Stimulated activated naive CD4-positive, alpha-beta T cell treated with Interleukin-2 at 50 U/mL for 16 hours (primary cell): ENCODE measurements around the gene DCBLD2.

Experiments
- DNase-seq: peaks from one replicate; lab custom pipeline; 2025; lab: John Stamatoyannopoulos, UW

Gene DCBLD2

DNA sequence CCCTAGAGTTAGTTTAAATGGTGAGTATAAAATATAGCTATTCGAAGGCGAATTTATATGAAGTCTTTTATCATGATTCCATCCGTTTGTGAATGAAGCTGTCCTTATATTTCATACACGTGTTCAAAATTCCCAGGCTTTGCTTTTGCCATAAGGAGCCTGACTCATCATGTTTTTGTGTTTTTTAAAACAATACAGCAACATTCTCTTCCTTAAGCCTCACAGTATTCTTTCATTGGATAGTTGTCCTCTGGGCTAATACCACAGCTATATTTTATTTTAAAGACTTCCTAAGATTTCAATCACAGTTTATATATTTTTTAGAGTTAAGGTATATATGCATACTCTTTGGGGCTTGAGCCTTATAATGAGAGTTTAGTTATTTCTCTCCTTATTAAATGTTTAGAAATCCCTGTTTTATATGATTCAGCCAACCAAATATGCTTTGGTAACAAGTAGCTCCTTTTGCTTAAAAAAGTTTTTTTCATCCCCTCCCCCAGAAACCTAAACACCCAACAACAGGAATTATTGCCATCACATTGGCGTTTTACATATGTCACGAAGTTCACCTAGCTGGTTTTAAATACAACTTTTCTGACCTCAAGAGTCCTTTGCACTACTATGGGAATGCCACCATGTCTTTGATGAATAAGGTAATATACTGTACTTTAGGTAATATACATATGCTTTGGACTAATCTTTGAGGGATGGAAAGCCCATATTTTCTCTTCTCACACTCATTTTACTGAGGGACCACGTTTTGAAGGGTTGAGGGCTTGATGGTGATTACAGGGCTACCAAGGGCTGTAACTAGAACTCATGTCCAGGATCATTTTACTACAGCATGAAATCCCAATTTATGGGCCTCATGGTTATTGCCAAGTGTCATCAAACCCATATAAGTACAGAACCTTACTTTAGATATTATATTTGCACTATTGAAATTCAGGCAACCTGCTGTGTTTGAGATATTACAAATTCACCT lies 109.9 kb downstream of the DCBLD2 start:
- DNase-seq, result no peak

DNA sequence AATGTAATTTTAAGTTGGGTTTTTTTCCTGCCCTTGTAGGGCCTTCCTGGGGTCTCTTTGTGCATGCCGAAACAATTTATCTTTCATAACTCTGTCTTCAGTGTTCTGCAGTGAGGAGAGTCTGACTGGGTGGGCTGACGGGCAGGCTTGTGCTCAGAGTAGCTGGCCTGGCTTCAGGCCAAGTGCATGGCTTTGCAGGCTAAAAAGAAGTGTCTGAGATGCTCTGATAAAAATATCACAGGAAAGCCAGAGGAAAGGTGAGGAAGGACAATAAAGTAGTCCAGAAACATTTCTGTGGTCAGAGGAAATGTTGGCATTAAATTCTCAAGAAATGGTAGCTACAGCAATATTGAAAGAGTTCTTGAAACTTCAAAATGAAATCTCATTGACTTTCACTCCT lies 112.8 kb downstream of the DCBLD2 start:
- DNase-seq, result no peak

DNA sequence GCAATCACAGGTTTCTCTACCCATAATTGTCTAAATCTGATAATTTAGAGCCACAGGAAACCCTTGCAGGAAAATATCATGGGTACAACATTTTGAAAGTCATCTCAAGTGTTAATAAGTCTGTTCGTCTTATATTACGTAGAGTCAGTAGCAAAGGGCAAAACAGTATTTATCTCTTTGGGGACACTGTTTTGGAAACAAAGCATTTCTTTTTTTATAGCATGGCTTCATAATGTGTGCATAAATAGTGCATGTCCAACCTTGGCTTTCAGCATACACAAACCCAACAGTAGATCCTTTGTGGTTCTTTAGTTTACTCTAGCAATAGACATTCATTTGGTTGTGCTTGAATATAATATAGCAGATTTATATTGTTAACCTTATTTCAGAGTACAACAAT lies 114.3 kb downstream of the DCBLD2 start:
- no peak for DNase-seq

DNA sequence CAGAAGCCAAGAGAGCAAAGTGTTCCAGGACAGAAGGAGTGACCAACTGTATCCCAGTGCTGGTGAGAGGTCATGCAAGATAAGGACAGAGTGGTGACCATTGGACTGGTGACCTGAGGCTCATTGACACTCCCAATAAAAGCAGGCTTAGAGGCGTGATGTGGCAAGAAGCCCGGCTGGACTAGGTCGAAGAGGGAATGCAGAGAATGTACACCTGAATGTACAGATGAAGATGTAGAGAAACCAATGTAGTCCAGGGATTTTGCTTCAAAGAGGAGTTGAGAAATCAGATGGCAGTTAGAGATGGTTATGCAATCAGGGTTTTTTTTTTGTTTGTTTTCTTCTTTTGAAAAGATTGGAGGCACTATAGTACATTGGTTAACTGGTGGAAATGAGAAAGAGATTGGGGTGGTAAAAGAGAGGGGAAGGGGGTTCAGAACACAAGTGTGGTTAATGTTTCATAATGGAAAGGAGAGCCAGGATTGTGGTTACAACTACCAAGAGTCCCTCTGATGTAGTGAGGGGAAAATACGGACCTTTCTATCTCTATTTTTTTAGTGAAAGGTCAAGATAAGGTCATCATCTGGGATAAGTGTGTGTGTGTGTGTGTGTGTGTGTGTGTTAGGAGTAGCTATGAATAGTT lies 115.0 kb downstream of the DCBLD2 start:
- no peak for DNase-seq

DNA sequence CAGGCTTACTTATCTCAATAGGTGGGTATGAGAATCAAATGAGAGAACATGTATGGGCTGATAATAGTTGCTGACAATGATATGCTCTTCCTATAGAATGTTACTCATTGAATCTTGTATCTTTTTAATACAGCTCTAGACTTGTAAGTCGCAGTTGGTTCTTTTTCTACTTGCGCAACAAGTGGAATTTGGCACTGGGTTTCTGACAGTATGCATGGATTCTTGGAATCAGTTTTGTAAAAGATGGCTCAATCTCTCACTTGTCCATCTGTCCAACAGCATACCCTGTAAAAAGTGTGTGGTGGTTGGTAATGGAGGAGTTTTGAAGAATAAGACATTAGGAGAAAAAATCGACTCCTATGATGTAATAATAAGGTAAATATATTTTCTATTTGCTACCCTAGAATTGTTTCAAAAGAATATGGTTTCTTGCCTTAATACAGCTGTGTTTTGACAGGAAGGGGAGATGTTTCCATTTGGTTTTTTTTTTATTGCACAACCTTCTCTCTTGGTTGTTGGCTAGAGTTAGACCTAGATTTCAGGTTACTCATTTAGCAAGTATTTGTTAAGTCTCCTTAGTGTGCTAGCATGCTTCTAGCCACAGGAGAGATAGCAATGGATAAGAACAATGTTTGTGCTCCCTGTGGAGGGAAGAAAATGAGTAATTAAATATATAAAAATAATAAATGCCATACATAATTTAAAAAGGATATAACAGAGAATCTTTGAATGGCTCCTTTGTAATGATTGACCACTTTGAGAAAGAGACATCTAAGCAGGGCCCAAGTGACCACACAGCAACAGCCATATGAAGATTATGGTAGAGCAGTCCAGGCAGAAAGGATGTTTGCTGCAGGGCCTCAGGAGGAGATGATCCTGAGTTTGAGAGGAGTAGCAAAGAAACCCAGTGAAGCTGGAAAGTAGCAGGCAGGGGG lies 116.6 kb downstream of the DCBLD2 start:
- DNase-seq, result no peak

DNA sequence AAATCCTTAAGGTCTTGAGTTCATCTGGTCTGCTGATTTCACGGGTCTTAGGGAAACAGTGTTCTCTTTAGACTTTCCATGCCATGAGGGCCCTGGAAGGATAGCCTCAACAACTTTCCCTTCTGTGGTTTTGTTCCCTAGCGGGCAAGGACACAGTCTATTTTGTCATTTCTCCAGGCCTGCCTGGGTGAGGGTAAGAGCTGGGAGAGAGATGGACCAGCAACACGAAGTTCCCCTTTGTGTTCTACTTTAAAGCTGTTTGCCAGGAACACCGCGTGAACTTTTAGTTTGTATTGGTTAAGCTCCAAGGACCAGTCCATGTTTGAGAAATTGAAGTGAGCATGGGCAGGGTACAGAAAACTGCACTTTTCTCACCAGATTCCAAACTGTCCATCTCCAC lies 117.5 kb downstream of the DCBLD2 start:
- no peak for DNase-seq

DNA sequence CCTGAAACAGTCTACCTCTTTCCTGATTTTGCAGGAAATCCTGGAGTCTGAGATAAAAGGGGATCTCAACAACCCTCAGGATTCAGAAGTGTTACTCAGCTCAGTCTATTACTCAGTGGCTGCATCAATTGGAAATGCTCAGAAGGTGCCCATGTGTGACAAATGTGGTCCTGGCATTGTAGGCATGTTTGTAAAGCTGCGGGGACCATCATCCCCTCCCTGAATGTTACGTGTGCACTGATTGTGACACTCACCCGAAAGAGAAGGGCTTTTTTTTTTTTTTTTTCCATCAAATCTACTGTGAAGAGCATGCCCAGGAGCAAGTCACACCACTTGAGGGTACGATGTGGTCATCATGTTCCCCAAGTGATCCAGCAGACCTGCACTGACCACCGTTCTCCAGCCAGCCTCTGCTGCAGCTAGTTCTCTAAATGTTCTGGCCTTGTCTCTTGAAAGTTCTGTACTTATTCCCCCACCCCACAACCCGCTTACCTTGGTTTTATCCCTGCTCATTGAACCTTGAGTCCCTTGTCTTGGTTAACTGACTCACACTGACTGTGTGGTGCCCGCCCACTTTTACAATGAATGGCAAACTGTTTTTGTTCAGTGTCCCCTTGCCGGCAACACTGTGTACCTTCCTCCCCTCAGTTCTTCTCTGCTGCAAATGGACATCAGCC lies 118.5 kb downstream of the DCBLD2 start:
- DNase-seq, result no peak

DNA sequence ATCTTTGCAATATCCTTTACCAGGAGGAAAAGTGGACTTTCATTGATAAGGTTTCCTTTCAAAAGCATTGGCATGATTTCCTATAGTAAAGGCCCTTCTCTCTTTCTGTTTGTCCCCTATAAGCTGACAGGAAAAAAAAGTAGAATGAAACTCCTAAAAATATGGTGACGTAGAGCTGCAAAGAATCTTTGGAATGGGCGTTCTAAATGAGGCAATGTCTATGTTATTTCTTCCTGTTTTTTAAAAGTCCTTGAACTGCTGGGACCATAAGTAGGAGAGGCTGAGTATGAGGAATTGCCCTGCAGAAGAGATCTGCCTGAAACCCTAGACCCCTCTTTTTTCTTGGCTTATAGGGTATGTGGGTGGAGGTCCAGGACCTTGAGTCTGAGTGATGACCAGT lies 121.2 kb downstream of the DCBLD2 start:
- DNase-seq, result no peak

DNA sequence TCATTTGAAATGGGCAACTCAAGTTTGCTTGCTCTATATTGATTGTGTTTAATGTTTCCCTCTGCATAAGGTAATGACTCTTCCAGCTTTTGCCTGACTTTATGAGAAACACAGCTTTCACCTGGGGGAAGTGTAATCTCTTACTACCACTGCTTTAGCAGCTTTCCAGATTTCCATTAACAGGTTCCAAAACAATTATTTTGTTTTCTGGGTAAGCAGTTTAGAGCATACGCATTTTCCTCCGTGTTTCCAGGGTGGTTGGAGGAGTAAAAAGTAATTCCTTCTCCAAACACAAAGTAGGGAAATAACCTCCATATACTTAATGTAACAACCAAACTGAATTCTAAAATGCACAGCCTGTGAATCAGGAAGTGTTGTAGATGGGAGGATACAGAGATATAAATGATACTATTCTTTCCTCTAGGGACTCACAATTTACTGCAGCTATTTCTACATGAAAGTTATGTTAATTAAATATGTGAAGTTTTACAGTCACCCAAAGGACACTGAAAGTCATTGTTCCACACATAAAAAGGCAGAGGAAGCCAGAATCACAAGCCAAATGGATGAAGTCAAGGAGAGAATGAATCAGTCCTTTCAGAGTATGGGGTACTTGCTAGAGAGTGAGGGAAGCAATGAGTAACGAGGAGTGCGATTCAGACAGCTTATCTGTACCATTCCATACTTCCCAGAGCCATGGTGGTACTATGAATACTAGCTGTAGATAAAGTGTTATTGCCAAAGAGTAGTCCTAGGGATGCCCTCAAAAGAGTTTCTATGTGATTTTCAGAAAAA lies 121.8 kb downstream of the DCBLD2 start:
- DNase-seq, result no peak

DNA sequence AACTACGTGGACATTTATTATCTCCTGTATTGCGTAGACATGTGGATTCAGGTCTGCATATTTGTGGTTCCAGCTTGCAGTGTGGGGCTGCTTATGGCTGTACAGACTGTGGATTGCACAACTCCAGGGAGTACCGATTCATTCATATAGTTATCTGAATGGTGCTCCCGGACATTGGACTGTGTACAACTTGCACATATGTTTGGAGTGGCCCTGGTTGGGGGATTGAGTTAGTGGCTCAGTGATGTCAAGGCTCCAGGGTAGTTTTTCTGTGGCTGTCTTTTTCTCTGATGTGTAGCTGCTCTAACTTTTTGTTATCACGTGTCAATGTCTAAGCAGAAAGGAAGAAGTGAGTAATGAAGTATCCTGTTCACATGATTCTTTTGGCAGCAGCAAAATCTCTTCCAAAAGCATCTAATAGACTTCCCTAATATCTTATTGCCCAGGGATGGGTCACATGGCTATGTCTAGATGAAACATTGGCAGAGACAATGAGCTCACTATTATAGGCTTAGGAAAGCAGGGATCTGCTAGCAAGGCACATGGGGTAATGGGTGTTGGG lies 122.6 kb downstream of the DCBLD2 start:
- DNase-seq, result no peak

DNA sequence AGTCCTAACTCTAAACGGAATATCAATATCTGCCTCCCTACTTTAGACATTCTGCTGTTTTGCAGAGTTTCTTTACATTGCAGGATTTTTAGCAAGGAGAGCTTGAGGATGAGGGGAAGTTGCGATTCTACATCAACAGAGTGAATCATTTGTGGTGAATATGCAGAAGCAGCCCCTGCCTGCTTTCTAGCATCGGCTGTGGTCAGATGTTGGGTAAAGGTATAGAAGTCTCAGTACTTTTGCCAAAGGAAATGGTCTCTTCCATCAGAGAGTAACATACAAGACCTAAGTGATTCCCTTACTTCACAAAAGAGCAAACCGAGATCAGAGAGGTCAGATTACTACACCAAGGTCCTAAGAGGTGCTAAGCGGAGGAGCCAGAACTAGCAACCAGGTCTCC lies 123.1 kb downstream of the DCBLD2 start:
- DNase-seq, result no peak

DNA sequence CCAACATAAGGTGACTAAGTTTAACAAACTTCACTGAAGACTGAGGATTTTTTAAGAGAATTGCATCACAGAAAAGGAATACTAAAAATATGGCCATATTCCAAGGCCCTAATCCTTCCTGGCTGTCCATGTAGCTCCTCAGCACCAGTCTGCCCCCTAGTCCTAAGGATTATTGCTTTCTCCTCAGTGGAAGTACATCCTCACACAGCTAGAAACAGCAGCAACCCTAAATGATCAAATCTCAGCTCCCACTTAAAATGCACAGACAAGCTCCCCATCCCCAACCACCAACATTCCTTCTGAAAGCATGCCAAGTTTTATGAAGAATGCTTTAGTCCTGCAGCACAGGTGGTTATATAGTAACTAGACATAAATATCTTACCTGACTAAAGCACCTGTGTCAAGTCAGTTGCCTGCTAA lies 123.7 kb downstream of the DCBLD2 start:
- DNase-seq, result no peak

DNA sequence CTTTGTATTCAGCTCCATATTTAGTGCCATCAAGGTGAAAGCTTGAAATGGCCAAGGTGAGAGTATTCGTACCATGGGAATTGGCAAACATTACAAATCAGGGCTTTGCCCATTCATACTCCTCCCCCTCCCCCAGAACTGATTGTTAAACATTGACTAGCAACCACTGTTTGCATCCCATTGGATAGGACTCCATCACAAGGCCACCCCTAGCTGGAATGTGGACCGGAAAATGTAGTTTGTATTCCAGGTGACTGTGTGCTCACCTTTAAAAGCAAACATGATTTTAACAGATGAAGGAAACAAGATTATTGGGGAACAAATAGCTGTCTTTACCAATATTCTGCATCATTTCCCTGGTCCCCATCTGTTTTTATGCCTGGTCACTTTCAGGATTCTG lies 124.2 kb downstream of the DCBLD2 start:
- no peak for DNase-seq

DNA sequence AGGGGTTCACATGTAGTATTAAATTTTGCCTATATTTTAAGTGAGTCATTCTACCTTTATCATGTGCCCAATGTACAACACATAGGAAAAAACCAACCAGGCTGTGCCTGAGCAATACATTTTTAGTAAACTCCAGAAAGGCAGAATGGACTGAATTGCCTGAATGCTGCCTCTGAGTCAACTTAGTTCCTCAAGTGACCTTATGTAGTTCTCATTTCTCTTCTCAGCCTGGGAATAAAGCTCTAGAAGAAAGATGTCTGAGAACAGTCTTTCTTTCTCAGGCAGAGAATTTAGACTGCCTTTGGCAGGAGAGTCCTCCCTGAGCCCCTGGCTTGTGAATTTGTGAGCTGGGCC lies 125.4 kb downstream of the DCBLD2 start:
- no peak for DNase-seq

DNA sequence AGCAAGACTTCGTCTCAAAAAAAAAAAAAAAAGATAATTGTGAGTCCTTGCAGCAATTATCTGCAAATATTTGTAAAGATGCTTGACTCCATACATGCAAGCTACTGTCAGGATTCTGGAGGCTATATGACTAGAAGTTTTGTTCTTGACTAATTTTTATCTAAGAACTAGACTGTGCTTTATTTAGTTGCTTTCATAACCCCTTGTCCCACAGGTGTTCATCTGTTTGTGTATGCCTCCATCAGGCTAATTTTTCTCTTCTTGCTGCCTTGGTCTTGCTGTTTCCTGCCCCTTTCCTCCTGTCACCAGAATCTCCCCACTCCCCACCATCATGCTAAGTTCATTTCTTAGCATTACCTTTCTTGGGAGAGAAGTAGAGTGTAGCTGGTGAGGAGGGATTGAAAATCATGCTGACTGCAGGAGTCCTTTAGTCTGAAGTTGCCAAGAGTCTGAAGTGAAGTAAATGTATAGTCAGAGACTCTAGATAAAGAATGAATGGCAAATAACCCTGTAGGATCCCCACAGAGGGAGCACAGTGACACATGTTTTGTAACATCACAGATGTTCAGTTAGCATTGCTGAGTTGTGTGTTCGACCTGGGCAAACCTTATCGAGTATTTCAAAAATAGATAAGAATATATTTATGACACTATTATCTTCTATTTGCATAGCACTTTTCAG lies 125.9 kb downstream of the DCBLD2 start:
- no peak for DNase-seq

DNA sequence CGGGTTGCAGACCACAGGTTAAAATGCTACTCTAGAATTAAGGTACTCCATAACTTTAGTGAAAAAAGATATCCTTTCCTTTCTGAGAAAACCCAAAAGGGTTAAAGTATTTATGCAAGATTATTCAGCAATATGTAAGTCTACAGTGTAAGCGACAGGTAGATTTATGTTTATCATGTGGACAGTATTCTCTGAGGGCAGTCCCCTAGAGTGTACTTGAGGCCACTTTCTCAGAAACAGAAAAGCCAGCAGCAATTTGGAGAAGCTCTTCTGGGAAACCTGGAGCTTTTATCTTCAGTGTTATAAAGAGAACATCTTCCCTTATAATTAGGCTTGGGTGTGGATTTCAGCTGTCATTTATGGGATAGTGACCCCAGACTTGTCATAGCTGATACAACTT lies 129.5 kb downstream of the DCBLD2 start:
- DNase-seq, result no peak

DNA sequence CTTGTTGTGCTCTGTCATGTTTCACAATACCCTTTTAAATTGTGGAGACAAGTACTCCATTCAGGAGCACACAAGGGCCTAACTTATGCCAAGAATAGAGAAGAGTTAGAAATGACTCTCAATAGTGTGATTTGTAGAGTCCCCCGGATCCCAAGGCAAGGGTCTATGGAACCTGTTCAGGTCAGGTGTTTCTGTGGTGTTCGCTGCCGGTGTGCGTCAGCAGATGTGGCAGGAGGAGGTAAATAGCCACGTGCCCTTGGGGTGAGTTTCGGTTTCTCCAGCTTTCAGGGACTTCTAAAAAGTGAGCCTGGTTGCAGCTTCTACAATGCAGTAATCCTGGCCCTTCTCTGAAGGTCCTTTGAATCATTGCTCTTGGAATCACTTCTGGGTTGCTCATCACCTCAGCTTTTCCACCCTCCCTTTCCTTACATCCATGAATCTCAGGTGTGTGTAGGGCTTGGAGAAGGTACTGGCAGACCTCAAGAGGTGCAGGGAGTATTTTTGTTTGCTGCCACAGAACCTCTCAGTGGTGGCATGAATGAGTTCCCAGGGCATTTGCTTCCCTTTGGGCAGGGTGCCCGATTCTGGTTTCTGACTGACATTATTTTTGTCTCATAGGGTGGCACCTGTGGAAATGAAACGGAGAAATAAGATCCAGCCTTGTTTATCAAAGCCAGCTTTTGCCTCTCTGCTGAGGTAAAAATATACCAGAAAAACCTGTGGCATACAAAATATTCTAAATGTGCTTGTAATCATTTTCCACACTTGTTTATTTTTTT lies 131.0 kb downstream of the DCBLD2 start:
- DNase-seq, result no peak

DNA sequence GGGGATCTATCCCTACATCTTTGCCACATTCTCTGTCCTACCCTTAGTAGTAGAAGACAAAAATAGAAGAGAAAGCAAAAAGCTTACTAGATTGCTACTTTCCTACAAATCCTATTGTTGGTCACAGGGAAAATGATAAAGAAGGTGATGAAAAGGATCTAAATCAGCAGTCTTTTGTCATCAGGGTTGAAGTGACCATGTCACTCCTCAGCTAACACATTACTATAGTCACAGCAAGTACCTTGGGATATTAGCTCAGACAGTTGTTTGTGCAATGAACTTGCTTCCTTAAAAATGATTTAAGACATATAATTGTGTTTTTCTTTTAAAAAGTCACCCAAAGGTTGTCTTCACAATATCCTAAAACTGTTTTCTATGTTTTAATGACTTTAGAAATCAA lies 132.0 kb downstream of the DCBLD2 start:
- no peak for DNase-seq

DNA sequence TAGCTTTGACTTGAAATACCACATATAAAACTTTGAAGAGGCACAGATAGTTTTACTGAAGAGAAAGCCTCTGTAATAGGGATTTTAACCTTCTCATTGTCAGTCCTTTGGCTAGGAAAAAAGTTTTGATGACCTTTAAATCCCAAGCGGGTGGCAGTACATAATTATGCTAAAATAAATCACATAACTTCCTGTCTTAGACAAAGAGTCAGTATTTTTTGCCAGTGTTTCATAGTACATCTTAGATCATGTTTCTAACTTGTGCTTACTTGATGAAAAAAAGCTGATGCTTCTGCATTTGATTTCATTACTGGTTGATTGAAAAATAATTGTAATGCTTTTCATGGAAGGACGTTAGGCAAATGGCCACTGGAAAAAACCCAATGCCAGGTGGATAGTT lies 132.5 kb downstream of the DCBLD2 start:
- DNase-seq, result no peak
